ENCODE results near the gene CDADC1. TPM values are rescaled to one million over a fixed set of nuclear protein-coding genes. Genes with fewer than 3 reads are reported as not detected.

The CDADC1 gene
- total and polyA plus RNA-seq, 2 of the 13 experiments (the other 11 are each of a cell fraction or from before 2014, with no cell fraction given) = 2.4 to 9.0 TPM

DNA sequence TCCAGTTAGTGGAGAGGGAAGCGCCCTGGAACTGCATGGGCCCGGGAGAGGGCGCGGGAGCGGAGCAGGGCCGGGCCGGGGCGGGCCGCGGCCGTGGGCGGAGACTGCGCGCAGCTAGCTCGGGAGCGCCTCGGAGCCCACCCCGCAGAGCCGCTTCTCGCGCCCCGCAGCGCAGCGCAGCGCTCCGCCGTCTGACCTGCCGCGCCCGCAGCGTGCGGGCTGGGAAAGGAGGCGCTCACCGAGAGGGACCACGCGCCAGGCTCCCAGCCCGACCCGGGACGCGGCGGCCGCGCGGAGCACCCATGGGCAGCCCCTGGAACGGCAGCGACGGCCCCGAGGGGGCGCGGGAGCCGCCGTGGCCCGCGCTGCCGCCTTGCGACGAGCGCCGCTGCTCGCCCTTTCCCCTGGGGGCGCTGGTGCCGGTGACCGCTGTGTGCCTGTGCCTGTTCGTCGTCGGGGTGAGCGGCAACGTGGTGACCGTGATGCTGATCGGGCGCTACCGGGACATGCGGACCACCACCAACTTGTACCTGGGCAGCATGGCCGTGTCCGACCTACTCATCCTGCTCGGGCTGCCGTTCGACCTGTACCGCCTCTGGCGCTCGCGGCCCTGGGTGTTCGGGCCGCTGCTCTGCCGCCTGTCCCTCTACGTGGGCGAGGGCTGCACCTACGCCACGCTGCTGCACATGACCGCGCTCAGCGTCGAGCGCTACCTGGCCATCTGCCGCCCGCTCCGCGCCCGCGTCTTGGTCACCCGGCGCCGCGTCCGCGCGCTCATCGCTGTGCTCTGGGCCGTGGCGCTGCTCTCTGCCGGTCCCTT, 27.5 kb upstream of the CDADC1 start, which contains the start of gene MLNR (continued):
- TF ChIP-seq SPEN (CRISPR knock-in tag; IDR thresholded peaks at IDR 0.05; ENCODE audit: low read depth) = peak; percentile 28; the same call in 1 of the 2 replicates
- TF ChIP-seq ZNF776 (CRISPR knock-in tag; IDR thresholded peaks at IDR 0.05) = peak; percentile 77; the same call in 1 of the 2 replicates
- 0 out of 2 replicates have a peak, but pooled peaks have one; percentile 9 for TF ChIP-seq ZGPAT (CRISPR knock-in tag; IDR thresholded peaks at IDR 0.05)
- TF ChIP-seq ZNF563 (CRISPR knock-in tag; IDR thresholded peaks at IDR 0.05) = peak; percentile 72; the same call in 1 of the 2 replicates
- TF ChIP-seq ZNF761 (CRISPR knock-in tag; conservative IDR thresholded peaks at IDR 0.05) = 0 out of 2 replicates have a peak, but pooled peaks have one; percentile 53
- TF ChIP-seq ZNF484 (CRISPR knock-in tag; IDR thresholded peaks at IDR 0.05; ENCODE audit: borderline replicate concordance, low read depth) = no peak
- no peak for TF ChIP-seq ZBTB26 (CRISPR knock-in tag; IDR thresholded peaks at IDR 0.05; ENCODE audit: borderline replicate concordance)

GRCh38 chr13:49220856-49221589, 26.7 kb upstream of the CDADC1 start:
- intact Hi-C loops (cut with micrococcal nuclease; ENCODE audit: unreplicated experiment) (no loop called here), in situ Hi-C loops (cut with HindIII; ENCODE audit: extremely low pct_ligation_motif_present, low pct_unique_long_range_greater_than_20kb) (no loop called here)
- Histone ChIP-seq H3K27me3 (ENCODE audit: control insufficient read depth in 1 of 2, insufficient read depth in 2 of 2, low read length in 2 of 2) (no peaks in the 10 kb centered on the region; a peak in 1 of 5 replicates), H3K9me3 (ENCODE audit: low read length) (no peaks in the 10 kb centered on the region), H3K36me3 (replicated peaks in 1 of 2; ENCODE audit: control insufficient read depth in 1 of 2, insufficient read depth in 2 of 2, low read length in 2 of 2) (no peaks in the 10 kb centered on the region), H2AFZ (ENCODE audit: low read length) (no peak overlapping the region), H3K4me1 (ENCODE audit: insufficient read depth, low read length) (peaks cover 24% of the 10 kb centered on the region), H3K27ac (ENCODE audit: extremely low read length, insufficient read depth, low read length) (no peak overlapping the region), H3K4me3 (replicated peaks in 1 of 3; ENCODE audit: insufficient read depth in 1 of 3, low read depth in 2 of 3, low read length in 3 of 3) (peak overlapping the region in 1 of 3 experiments; percentile 72; a peak in 2 of 6 replicates), H3K4me2 (ENCODE audit: low read depth, low read length) (no peak overlapping the region), H4K20me1 (ENCODE audit: insufficient read depth, low read length) (no peaks in the 10 kb centered on the region), H3K9ac (ENCODE audit: insufficient read depth, low read depth, low read length) (no peak overlapping the region), H3K79me2 (ENCODE audit: insufficient read depth, low read length) (no peaks in the 10 kb centered on the region)
- ATAC-seq (no peak), FAIRE-seq (no peak), DNase-seq (ENCODE audit: low spot score) (no peak)
- 96% methylated on average over 55 of the region's 73 CpGs for WGBS (ENCODE audit: low lambda C conversion rate)
- ChIA-PET POLR2A (no interaction called here), CTCF (ENCODE audit: low intra/inter-chr PET ratio, low total read pairs) (no interaction called here)
- BruUV-seq (replicated peaks) = no TSS peak
- TF ChIP-seq, protein P1, sequence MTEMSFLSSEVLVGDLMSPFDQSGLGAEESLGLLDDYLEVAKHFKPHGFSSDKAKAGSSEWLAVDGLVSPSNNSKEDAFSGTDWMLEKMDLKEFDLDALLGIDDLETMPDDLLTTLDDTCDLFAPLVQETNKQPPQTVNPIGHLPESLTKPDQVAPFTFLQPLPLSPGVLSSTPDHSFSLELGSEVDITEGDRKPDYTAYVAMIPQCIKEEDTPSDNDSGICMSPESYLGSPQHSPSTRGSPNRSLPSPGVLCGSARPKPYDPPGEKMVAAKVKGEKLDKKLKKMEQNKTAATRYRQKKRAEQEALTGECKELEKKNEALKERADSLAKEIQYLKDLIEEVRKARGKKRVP (CRISPR knock-in tag; IDR thresholded peaks at IDR 0.05) = no peak
- TF ChIP-seq ZNF788 (CRISPR knock-in tag; IDR thresholded peaks at IDR 0.05; ENCODE audit: borderline replicate concordance) = no peak
- TF ChIP-seq, protein P2, sequence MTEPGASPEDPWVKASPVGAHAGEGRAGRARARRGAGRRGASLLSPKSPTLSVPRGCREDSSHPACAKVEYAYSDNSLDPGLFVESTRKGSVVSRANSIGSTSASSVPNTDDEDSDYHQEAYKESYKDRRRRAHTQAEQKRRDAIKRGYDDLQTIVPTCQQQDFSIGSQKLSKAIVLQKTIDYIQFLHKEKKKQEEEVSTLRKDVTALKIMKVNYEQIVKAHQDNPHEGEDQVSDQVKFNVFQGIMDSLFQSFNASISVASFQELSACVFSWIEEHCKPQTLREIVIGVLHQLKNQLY (CRISPR knock-in tag; IDR thresholded peaks at IDR 0.05) = no peak
- TF ChIP-seq PITX1 (CRISPR knock-in tag; IDR thresholded peaks at IDR 0.05) = no peak
- TF ChIP-seq ZNF260 (CRISPR knock-in tag; IDR thresholded peaks at IDR 0.05; ENCODE audit: borderline replicate concordance, low read depth) = no peak
- no peak for TF ChIP-seq TEF (CRISPR knock-in tag; IDR thresholded peaks at IDR 0.05)
- TF ChIP-seq ZNF501 (CRISPR knock-in tag; IDR thresholded peaks at IDR 0.05) = no peak
- no peak for TF ChIP-seq ZNF446 (CRISPR knock-in tag; IDR thresholded peaks at IDR 0.05)

All from HepG2 (cell line).